Endometrial microvascular endothelial cells (primary cell): ENCODE measurements around the gene RASSF4. TPM values are rescaled to one million over a fixed set of nuclear protein-coding genes. Genes with fewer than 3 reads are reported as not detected.

Source experiments
- in situ Hi-C: cut with HindIII; loops from 2 replicates; pipeline ENCODE4 v1.10.0; 2017; ENCODE audit warnings: low sequenced_read_pairs, low pct_unique_long_range_greater_than_20kb; ENCODE audit errors: inconsistent ontology term
- total RNA-seq: library from RNA; depleted of rRNA; stranded (reverse); fragments of >200 nt; gene quantifications from one replicate; pipeline ENCODE4 v1.2.3, GENCODE V29; 2015; ENCODE audit errors: inconsistent ontology term

RASSF4 gene
- total RNA-seq, 1 donor from 2014 or later, result 0.28 TPM

DNA sequence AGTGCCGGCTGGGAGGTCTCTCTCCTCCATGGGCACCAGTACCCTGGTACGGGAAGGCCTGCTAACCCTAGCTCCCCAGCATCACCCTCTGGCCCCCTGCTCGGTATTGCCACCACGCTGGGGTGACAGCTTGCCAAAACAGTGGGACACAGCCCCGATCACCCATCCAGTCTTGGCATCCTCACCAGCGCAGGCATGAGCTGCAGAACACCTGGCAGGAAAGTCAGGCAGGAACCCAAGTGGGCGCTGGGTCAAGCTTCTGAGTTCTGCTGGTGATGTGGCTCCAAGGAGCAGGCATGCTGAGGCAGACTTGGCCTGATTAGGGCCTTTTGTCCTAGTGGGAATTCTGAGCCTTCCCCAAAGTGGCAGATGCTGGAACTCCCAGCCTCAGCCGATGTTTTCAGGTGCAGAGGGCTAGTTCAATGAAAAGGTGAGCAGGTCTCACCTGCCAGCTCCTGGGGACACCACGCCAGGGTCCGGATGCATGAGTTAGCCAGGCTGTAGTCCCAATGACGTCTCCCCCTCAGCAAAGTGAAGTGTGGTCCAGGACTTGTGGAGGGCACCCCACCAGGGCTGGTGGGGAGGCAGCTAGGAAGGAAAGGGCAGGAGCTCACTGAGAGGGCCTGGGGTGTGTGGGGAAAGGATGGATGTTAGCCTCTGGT is 32.6 kb downstream of the RASSF4 start:
- in situ Hi-C loops, result no loop called here

DNA sequence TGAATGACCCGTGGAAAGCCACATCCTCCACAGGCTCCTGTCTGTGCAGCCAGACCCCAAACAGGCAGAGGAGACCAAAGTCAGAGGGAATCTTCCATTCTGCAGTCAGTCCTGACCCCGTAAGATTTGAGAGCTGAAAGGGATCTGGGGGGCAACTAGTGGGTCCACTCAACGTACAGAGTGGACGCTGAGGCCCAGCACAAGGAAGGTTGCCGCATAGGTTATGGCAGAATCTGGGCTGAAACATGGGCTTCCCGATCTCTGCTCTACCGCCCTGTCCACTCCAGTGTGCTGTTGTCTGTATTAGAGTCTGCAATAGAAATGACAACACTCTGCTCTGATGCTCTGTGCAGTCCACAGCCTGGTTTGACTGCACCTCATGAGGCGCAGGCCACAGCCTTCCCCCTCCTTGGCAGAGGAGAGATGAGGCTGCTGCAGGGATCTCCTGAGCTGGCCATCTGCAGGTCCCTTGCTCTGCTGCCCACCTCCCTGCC is 33.2 kb downstream of the RASSF4 start:
- in situ Hi-C loops, result no loop called here

DNA sequence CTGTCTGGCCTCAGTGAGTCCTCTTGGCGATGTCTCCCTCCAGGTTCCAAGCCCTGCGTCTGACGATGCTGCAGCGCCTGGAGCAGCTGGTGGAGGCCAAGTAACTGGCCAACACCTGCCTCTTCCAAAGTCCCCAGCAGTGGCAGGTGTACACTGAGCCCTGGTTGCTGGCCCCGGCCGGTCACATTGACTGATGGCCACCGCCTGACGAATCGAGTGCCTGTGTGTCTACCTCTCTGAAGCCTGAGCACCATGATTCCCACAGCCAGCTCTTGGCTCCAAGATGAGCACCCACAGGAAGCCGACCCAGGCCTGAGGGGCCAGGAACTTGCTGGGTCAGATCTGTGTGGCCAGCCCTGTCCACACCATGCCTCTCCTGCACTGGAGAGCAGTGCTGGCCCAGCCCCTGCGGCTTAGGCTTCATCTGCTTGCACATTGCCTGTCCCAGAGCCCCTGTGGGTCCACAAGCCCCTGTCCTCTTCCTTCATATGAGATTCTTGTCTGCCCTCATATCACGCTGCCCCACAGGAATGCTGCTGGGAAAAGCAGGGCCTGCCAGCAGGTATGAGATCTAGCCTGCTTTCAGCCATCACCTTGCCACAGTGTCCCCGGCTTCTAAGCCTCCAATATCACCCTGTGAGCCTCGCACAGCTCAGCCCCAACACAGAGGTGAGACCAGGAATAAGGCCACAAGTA is 33.8 kb downstream of the RASSF4 start:
- in situ Hi-C loops, result no loop called here

DNA sequence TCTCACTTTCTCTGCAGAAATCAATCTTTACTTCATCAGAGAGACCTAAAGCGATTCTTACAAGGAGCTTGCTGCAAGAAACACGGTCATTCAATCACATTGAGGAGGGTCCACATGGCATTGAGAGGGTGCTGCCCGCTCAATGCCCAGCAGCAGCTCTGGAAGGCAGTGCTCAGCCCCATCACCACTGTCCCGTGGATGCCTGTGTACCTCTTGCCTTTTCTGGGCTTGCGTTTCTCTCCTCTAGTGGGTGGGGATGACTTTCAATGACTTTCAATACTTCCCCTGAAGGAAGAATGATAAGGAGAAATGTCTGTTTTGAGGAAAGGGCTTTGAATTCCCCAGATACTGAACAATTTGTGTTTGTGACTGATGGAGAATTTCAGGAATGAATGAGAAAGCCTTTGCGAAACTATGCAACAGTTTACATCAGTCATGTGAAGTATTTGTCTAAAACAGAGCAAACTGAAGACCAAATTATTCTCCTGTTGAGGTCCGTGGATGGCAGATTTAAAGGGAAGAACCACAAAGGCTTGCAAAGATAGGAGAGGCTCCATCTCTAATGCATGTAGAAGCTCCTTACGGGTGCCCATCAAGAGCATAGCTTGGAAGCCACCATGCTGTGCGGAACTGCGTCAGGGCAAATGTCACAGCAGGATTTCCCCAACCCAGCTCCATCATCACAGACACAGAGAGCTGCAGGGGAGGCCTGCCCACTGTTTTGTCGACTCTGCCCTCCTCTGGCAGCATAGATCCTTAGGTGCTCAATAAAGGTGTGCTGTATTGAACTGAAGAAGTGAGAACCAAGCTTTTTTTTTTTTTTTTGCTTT is 34.5 kb downstream of the RASSF4 start:
- in situ Hi-C loops, result no loop called here

DNA sequence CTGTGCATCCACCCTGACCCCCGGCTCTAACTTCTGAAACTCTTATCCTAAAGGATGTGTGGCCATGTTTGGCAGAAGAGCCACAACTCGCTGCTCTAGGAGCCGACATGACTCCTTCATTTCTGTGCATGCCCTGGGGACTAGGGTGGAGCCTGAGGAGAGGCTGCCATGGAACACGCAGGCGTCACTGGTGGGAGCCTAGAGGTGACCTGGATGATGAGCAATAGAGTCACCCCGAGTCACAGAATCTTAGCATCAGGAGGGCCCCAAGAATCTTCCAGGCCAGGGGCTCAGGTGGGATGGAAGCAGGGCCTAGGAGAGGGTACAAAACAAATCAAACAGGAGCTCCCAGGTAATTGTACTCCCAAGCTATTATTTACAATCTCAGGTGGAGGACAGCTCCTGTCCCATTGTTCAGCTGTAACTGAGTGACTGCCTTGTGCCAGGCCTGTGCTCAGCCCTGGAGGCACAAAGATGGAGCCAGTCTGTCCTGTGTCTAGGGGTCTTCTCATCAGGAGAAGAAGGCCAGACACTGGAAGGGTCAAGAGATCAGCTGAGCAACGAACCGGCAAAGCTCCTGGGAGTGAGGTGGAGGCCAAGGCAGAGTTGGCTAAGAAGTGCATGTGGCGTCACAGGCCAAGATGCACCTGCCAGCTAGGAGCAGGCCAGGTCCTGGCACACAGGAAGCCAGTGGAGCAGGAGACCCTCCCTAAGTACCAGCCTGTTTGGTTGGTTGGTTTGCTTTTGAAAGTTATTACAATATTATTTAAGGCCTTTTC is 35.3 kb downstream of the RASSF4 start:
- in situ Hi-C loops, result no loop called here

DNA sequence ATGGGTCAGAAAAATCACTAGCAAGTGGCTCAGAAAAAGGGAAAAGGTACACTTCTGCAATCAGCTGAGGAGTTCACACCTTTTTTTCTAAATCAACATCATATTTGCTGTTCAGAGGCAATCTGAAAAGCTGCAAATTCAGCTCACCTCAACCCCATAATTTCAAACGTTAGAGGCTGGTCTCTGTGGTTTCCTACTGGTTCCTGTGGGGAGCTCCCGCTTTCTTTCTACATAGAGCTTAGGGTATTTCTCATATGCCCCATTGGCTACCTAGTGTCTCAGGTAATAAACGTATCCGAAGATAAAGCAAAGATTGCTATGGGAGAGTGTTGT is 35.9 kb downstream of the RASSF4 start:
- in situ Hi-C loops, result no loop called here

DNA sequence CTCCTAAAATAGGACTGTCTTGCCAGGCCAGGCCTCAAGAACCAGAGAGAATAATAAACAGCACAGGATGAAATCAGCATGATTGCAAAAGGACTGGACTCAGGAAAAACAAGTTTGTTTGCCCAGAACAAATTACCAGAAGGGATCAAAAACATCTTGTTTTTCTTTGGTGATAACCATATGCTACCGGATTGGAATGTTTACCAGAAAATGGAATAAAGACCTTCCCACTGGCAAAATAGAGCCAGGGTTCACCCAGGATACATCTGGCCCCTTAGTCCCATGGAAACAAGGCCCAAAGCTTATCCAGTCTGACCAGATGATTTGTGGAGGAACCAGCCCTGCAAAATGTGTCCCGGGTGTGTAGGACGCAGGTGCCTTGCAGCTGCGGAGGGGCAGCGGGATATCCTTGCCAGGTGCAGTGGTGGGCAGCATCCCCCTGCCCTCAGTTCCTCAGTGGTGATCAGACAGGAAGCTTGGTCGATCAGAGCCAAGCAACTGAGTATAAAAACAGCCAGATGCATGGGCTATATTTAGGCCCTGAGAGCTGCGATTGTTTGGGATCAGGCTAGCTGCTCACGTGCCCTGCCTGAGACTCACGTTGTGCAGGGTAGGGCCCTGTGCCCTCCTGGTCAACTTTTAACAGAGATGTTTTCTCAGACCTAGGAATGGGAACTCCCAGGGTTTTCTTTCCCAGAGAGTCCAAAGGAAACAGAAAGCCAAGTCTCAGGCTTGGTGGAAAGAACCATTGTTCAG is 36.5 kb downstream of the RASSF4 start:
- in situ Hi-C loops, result no loop called here

DNA sequence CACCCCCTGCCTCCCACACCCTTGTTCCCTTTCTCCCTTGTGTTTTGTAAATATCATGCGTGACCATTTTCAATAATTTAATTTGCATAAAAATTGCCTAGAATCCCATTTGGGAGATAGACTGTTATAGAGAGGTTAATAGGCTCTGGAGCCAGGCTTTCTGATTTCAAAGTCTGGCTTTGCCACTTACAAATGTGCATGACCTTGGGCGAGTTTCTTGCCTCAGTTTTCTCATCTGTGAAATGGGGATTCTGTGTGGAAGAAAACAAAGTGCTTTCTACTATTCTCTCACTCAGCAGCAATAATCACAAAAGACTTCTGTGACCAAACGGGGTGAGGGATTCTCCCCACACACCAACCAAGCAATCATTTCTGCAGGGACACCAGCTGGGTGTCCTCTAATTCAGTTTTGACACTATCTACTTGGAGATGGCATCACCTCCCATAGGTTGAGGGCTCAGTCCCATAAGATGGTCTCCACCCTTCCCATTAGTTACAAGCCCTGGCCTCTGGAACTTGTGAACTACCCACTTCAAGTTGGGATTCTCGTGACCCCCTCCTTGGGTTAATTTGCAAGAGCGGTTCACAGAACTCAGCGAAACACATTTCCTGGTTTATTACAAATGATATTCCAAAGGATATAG is 37.6 kb downstream of the RASSF4 start:
- in situ Hi-C loops, result no loop called here

DNA sequence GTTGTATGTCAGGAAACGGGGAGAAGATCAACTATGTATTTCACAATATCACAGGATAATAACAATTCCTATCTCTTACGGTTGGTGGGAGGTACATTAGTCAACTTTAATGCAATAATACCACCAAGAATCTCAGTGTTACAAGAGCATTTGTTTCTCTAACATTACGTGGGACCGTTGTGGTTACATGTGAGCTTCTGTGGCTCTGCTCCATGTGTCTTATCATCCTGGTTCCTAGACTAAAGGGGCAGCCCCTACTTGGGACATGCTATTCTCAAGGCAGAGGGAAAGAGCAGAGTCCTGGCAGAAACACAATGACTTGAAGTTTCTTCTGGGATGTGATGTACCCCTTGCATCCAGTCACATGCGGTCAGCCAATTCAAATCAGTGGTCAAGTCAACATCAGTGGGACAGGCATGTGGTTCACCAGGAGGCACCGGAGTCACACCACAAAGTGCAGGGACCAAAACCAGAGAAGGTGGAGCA is 38.6 kb downstream of the RASSF4 start:
- in situ Hi-C loops, result no loop called here

DNA sequence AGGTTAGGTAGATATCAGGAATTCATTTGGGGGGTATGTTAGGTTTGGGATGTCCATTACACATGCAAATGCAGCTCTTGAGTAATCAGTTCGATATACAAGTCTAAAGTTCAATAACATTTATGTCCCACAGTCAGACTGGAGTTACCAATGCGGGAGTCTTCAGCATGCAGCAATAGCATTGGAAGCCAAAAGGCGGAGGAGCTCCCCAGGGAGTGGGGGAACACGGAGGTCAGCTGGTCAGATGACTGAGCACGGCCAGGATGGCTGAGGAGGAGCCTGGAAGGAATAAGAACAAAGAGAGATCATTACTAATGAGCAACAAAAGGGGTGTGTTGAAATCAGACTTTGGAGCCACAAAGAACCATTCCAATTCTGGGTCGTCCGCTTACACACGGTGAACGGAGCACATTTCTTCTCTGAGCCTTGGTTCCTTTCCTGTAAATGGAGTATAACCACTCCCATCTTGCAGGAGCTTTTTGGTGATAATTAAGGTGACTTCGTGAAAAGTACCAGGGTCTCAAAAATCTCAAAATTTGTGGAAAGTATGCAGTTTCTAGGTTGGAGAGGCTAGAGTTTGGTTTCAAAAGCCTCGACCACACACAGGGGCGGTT is 40.6 kb downstream of the RASSF4 start:
- in situ Hi-C loops, result no loop called here

DNA sequence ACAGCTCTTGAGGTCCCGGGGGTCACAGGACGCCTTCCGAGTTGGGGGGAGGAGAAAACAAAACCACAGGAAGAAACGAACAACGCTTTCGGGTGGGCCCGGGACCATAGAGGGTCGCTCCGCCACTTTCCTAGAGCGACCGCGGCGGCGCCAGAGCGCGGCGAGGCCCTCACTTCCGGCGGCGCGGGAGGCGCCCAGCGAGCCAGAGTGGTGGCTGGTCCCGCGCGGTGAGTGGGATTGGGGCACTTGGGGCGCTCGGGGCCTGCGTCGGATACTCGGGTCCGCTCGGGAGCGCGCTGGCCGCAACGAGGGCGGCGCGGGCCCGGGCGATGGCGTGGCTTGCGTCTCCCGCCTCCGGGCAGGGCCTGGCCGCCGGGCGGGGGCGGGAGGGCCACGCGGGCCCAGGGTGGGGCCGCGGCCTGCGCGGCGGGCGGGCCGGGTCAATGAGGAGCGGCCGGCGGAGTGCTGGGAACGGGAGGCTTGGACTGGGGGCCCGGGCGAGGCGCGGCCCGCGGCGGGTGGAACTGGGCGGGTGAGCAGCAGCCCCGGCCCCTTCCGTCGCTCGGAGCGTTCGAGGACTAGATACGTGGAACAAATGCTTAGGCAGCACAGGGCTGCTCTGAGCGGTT is 41.3 kb downstream of the RASSF4 start, which contains the start of gene ZNF22:
TSS of gene ZNF22 (plus strand) at position 172 of the 629 bp plus-strand sequence. CDS start 2,446 bp downstream, outside the sequence.
- in situ Hi-C loops, result no loop called here

DNA sequence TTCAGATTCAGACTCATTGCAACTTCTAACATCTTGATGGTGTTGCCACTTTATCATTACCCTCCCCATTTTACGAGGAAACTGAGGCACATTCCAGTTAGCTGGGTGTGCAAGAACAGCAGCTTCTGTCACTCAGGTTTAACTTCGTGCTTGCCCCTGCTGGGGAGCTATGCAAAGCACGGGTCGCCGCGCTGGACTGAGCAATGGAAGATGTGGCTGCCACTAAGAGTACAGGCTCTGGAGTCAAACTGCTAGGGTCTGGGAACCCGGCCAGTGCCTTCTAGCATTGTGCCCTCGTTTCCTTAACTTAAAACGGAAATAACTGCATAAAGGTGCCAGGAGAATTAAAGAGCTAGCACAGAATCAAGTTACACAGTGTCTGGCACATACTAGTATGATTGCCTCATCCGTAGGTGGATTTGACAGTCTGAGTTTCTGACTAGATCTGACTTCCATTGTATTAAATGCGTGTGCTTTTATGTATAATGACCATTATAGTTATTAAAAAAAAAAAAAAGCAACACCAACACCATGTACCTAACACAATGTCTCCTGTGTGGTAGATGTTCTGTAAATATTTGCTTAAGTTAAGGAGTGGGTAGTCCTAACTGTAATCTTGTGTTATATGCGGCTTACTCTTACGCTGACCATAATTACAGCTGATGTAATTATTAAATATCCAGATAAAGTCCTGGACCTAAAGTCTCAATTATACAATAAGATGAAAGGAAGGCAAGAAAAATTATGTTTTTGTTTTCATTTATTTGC is 42.0 kb downstream of the RASSF4 start:
- in situ Hi-C loops, result no loop called here

DNA sequence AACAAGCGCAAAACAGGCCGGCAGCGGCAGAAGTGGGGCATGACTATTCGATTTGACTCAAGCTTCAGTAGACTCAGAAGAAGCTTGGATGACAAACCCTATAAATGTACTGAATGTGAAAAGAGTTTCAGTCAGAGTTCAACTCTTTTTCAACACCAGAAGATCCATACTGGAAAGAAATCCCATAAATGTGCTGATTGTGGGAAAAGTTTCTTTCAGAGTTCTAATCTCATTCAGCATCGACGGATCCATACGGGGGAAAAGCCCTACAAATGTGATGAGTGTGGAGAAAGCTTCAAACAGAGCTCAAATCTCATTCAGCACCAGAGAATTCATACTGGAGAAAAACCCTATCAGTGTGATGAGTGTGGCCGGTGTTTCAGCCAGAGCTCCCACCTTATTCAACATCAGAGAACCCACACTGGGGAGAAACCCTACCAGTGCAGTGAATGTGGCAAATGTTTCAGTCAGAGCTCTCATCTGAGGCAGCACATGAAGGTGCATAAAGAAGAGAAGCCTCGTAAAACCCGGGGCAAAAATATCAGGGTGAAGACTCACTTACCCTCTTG is 43.9 kb downstream of the RASSF4 start:
- in situ Hi-C loops, result no loop called here

DNA sequence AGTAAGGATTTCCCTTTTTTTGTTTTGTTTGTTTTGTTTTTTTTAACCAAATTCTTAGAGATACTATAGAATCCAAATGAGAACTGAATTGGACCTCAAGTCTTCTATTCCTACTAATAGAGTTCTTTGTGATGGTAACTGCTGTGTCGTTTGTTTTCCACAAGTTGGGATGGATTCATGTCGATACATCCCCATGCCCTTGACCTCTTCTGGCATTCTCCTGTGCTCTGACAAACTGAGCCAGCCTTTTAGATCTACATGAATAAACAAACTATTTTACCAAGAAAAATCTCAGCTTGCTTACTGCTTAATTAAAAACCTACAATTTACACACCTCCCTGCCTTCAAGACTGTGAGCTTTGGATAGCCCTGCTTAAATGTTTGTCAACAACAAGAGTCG is 45.1 kb downstream of the RASSF4 start:
- in situ Hi-C loops, result no loop called here

DNA sequence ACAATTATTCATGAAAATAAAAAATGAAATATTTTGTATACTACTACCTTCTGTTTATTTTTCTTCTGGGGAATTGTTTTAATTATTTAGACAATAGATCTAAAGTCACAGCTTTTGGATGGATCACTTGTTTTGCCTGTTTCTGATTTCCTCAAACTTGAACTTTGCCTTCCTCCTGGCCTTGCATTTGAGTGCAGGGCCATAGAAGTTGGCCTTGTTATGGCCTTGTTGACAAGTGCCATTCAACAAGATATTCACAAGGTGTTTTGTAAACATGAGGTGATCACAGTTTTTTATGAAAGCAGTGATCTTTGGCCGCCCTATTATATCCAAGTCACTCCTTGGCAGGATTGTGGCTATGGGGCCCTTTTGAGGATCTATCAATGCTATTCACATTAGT is 45.7 kb downstream of the RASSF4 start:
- in situ Hi-C loops, result no loop called here
